Peyer's patch (tissue), 4 donors: Measurements from ENCODE around the gene MICALL1. TPM values are rescaled to one million over a fixed set of nuclear protein-coding genes. Genes with fewer than 3 reads are reported as not detected.

Experiments used
- DNase-seq, 3 donors: peaks; one replicate each; pipeline ENCODE4 v3.0.0-alpha.2; 2017 to 2019
- H3K27ac ChIP-seq, 4 donors: fragments of 200-600 bp; sonication (generic); one replicate each; pipeline ENCODE4 v1.5.1; 2016 to 2019
- H3K27me3 ChIP-seq, 2 donors: fragments of 200-600 bp; sonication (generic); one replicate each; pipeline ENCODE4 v1.5.1; 2019
- H3K36me3 ChIP-seq, 3 donors: fragments of 200-600 bp; sonication (generic); one replicate each; pipeline ENCODE4 v1.5.1; 2016 to 2019
- H3K4me1 ChIP-seq, 4 donors: fragments of 200-600 bp; sonication (generic); one replicate each; pipeline ENCODE4 v1.5.1; 2016 to 2019
- H3K4me3 ChIP-seq, 4 donors: fragments of 200-600 bp; sonication (generic); 1 replicate in 3 of 4; 2 replicates in 1 of 4; pipeline ENCODE4 v1.5.1; 2016 to 2019; ENCODE audit warnings: mild to moderate bottlenecking in 1 of 4
- H3K9me3 ChIP-seq, 4 donors: fragments of 200-600 bp; sonication (generic); one replicate each; pipeline ENCODE4 v1.5.1; 2016 to 2019; ENCODE audit warnings: mild to moderate bottlenecking in 1 of 4
- CTCF ChIP-seq, 6 experiments: fragments of 450-650 bp in 4 of 6; fragments of 200-600 bp in 2 of 6; sonication (generic) in 1 of 6; IDR thresholded peaks; one replicate each; pipeline ENCODE4 v1.5.1; 2017 to 2019; ENCODE audit warnings: antibody characterized with exemption in 6 of 6, mild to moderate bottlenecking in 3 of 6, moderate library complexity in 1 of 6
- POLR2A ChIP-seq, 2 donors: fragments of 450-650 bp; IDR thresholded peaks; one replicate each; pipeline ENCODE4 v1.5.1; 2017; ENCODE audit warnings: antibody characterized with exemption in 2 of 2, mild to moderate bottlenecking in 2 of 2, moderate library complexity in 2 of 2
- total RNA-seq, 4 donors: library from RNA; depleted of rRNA; stranded (reverse); fragments of >200 nt; gene quantifications; one replicate each; pipeline ENCODE4 v1.1.0, GENCODE V29; 2016

The MICALL1 gene
- total RNA-seq, 4 donors from 2014 or later, result 24.5 to 49.0 (median 31.8) TPM

GRCh38 chr22:37961062-37961461, 55.0 kb downstream of the MICALL1 start:
- Histone ChIP-seq H3K27me3 (no peaks in the 10 kb centered on the region), H3K36me3 (peaks cover 0 to 71% (median 0%) of the 10 kb centered on the region in 3 donors), H3K27ac (no peak overlapping the region), H3K9me3 (no peaks in the 10 kb centered on the region), H3K4me1 (no peaks in the 10 kb centered on the region), H3K4me3 (no peak overlapping the region)
- TF ChIP-seq CTCF (IDR thresholded peaks at IDR 0.05) (no peak), POLR2A (IDR thresholded peaks at IDR 0.05) (no peak)
- no peak for DNase-seq

- no peak for TF ChIP-seq POLR2A (IDR thresholded peaks at IDR 0.05)
- no peak for TF ChIP-seq CTCF (IDR thresholded peaks at IDR 0.05)
- Histone ChIP-seq H3K27ac (no peak overlapping the region), H3K27me3 (no peaks in the 10 kb centered on the region), H3K36me3 (peaks cover 0 to 56% (median 0%) of the 10 kb centered on the region in 3 donors), H3K9me3 (no peaks in the 10 kb centered on the region), H3K4me3 (no peak overlapping the region), H3K4me1 (no peaks in the 10 kb centered on the region)
- no peak for DNase-seq
Observed at GRCh38 chr22:37965940-37966664, 60.0 kb downstream of the MICALL1 start.

- Histone ChIP-seq H3K27ac (no peak overlapping the region), H3K9me3 (no peaks in the 10 kb centered on the region), H3K4me1 (no peaks in the 10 kb centered on the region), H3K27me3 (no peaks in the 10 kb centered on the region), H3K36me3 (peaks cover 0 to 46% (median 0%) of the 10 kb centered on the region in 3 donors), H3K4me3 (no peak overlapping the region)
- no peak for DNase-seq
- TF ChIP-seq POLR2A (IDR thresholded peaks at IDR 0.05) (no peak), CTCF (IDR thresholded peaks at IDR 0.05) (no peak)
Observed at GRCh38 chr22:37967147-37967546, 61.0 kb downstream of the MICALL1 start.

GRCh38 chr22:37967637-37968451, 61.7 kb downstream of the MICALL1 start:
- no peaks in the 10 kb centered on the region for H3K4me1 ChIP-seq
- no peak overlapping the region for H3K4me3 ChIP-seq
- DNase-seq, result no peak
- H3K36me3 ChIP-seq, result peaks cover 0 to 40% (median 0%) of the 10 kb centered on the region in 3 donors
- H3K9me3 ChIP-seq, result no peaks in the 10 kb centered on the region
- no peak overlapping the region for H3K27ac ChIP-seq
- H3K27me3 ChIP-seq, result no peaks in the 10 kb centered on the region
- TF ChIP-seq POLR2A (IDR thresholded peaks at IDR 0.05) (no peak), CTCF (IDR thresholded peaks at IDR 0.05) (no peak)

DNA sequence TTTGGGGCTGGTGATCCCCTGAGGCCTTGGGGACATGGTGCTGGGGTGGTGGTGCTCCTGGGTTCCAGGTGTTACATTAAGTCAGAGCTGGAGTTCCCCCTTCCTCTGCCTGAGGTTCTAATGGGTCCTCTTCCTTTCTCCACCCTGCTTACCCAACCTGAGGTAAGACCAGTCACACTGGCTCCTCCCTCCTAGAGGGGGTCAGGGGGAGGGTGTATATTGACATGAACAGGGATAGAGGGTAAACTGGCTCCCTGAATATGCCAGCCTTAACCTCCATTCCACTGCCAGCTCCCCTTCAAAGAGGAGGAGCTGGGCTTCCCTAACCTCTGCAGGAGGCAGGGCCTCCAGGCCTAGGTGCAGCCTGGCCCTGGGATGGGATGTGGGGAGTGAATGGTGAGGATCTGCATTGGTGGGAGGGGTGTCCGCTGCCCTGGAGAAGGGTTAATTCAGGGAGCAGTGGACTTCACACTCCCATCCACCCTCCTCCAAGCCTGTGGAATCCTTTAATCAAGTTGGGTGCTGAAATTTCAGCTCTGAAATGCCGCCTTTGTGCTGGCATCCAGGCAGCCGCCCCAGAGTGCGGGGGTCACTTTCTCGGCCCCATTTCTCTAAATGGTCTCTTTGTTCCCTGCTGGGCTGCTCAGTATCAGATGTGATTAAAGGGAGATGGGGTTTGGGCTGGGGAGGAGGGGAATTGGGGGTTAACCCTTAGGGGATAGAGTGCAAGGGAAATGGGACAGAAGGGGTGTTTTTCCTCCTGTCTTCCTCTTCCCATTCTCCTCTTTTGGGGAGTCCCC, 62.6 kb downstream of the MICALL1 start:
- Histone ChIP-seq H3K27ac (no peak overlapping the region), H3K9me3 (no peaks in the 10 kb centered on the region), H3K36me3 (peaks cover 0 to 34% (median 0%) of the 10 kb centered on the region in 3 donors), H3K27me3 (no peaks in the 10 kb centered on the region), H3K4me1 (no peaks in the 10 kb centered on the region), H3K4me3 (no peak overlapping the region)
- TF ChIP-seq CTCF (IDR thresholded peaks at IDR 0.05) (no peak), POLR2A (IDR thresholded peaks at IDR 0.05) (no peak)
- DNase-seq, result no peak
